Measurements from ENCODE around the gene MEX3D.
"Not testable (repeated sequence)": the region's sequence is repeated elsewhere in the genome, so short reads cannot be mapped to it uniquely, and the experiment has no call there.

The MEX3D gene

DNA sequence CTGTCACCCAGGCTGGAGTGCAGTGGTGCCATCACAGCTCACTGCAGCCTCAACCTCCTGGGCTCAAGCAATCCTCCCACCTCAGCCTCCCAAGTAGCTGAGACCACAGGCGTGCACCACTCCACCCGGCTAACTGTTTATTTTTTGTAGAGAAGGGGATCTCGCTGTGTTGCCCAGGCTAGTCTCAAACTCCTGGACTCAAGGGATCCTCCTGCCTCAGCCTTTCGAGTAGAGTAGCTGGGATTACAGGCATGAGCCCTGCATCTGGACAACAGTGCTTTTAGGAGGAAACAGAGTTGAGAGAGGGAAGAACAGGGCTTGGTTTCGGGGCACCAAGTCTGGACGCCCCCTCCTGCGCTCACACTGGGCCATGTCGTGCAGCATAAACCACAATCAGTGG is 48.3 kb downstream of the MEX3D start:
- not testable (repeated sequence) for DNase-seq (ENCODE audit: low read depth in 2 of 2)

DNA sequence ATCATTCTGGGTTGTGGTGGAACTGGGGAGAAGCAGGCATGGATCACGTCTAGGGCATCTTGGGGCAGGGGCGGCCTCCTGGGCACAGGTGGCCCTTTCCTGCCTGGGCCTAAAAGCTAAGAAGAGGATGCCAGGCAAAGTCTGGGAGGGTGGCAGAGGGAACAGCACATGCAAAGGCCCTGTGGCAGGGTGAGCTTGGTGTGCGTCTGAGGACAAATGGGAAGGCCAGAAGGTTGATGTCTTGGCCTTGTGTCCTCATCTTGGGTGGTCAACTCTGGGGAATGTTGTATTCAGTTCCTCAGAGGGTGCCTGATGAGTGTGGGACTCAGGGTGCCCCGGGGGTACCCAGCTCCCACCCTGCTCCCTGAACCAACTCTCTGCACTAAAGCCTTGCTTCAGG is 49.7 kb downstream of the MEX3D start:
- no peak for DNase-seq (ENCODE audit: low read depth in 2 of 2)

DNA sequence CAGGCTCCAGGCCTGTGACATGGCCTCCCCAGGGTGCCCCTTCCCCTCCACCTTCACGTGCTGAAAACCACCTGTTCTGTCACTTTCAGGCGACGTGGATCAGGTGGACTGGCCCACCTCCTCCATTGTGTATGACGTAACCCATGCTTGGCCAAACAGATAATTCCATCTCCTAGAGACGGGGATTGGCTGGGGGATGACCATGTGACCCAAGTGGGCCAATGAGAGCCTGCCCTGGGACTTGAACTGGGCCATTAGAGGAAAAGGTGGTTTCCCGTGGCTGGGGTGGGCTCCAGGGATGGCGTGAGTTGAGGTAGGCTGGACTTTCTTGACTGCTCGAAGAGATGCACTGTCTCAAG is 51.8 kb downstream of the MEX3D start:
- DNase-seq (ENCODE audit: low read depth in 2 of 2), result no peak

DNA sequence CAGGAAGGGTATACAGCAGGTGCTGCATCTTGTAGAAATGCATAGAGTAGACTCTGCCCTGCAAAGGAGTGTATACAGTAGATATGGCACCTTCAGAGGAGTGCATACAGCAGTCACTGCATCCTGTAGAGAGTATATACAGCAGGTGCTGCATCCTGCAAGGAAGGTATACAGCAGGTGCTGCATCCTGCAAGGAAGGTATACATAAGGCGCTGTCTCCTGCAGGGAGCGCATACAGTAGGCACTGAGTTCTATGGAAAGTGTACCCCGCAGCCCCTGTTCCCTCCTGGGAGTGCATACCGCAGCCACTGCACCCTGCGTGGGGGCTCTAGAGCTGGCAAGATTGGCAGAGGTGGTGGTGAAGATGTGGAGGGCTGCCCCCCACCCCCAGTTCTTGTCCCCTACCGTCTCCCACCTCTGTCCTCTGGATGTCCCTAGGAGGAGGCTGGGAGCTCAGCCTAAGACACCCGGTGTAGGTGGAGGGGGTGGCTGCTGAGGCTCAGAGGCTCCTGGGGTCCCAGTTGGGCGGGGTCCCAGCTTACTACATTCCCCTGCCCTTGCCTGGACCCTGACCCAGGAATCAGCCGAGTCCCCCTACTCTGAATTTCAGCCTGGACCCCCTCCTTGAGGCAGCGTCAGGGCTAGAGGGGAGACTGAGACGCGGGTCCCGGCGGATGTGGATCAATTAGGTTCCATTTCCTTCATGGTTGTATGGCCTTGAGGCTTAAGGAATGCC is 53.0 kb downstream of the MEX3D start:
- no peak for DNase-seq (ENCODE audit: low read depth in 2 of 2)

DNA sequence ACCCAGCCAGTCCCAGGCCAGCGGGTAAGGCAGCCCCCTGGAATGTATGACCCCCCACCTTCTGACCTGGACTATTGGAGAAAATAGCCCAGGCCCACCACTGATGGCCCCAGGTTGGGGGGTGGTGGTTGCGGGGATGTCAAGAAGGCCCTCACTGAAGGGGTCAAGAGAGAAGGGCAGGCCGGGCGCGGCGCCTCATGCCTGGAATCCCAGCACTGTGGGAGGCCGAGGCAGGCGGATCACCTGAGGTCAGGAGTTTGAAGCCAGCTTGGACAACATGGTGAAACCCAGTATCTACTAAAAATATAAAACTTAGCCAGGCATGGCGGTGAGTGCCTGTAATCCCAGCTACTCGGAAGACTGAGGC is 53.8 kb downstream of the MEX3D start:
- DNase-seq (ENCODE audit: low read depth in 2 of 2), result no peak

DNA sequence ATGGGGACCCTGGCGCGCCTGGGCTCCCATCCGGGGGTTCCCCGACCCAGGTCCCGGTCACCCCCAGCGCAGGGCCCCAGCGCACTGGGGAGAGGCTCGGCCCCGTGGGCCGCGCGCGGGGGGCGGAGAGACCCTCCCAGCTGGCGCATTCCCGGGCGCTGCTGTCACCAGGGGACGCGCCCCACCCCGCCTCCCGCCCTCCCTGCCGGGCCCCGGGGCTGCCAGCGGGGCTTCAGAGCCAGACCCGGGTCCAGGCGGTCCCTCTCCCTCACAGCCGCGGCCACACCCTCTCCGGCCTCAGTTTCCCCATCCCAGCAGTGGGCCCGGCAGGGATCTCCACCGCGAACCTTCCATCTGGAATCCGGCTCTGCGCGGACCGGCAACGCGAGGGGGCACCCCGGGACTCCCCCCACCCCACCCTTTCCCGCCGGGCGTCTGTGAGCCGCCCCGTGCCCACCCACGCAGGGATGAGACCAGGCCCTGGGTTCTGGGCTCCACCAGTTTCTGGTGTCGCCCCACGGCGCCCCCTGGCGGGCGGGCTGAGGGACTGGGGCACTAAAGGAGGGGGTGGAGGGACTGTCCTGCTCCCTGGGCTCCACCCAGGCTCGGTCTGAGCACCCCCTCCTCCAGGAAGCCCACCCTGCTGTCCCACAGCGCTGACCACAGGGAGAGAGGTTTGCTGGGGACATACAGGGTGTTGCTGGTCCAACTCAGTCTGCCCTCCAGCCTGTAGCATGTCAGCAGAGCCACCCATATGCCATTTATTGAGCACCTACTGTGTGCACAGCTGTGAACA is 54.4 kb downstream of the MEX3D start:
- DNase-seq (ENCODE audit: low read depth in 2 of 2), result peak; percentile 65 to 74

DNA sequence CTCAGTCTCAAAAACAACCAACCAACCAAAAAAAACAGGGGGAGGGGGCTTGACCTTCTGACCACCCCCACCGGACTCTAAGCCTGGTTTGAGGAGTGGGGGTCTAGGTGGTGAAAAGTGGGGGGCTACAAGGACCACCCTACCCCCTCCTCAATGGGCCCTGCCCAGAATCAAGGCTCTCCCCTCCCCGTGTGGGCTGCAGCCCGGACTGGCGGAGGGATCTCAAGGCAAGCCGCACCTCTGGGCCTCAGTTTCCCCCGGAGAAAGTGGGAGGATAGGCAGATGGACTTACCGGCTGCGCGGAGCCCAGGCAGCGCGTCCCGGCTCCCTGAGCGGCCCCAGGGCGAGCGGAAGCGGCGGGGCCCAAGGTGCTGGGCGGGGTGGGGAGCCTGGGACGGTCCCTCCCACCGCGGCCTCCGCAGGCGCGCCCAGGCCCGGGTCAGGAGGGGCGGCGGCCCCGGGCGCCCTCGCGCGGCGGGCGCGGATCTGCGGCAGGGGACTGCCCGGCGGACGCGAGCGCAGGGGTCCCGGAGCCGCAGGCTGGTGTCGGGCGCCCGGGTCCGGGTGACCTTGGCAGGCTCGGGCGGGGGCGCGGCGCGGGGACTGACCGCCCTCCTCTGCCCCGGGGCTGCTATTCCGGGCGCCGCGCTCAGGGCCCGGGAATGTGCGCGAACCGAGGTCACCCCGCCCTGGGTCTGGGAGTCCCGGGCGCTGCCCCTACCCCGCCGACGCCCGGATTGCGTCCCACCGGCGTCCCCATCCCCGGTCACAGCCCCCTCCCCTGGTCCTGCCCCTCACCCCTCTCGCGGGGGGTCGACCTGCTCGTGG is 55.2 kb downstream of the MEX3D start, which contains the start of gene ADAMTSL5:
Gene ADAMTSL5, minus strand, starts transcription at position 349 of the 828 bp plus-strand sequence. CDS start 2,076 bp downstream, outside the sequence.
- peak; percentile 52 to 75 for DNase-seq (ENCODE audit: low read depth in 2 of 2)

DNA sequence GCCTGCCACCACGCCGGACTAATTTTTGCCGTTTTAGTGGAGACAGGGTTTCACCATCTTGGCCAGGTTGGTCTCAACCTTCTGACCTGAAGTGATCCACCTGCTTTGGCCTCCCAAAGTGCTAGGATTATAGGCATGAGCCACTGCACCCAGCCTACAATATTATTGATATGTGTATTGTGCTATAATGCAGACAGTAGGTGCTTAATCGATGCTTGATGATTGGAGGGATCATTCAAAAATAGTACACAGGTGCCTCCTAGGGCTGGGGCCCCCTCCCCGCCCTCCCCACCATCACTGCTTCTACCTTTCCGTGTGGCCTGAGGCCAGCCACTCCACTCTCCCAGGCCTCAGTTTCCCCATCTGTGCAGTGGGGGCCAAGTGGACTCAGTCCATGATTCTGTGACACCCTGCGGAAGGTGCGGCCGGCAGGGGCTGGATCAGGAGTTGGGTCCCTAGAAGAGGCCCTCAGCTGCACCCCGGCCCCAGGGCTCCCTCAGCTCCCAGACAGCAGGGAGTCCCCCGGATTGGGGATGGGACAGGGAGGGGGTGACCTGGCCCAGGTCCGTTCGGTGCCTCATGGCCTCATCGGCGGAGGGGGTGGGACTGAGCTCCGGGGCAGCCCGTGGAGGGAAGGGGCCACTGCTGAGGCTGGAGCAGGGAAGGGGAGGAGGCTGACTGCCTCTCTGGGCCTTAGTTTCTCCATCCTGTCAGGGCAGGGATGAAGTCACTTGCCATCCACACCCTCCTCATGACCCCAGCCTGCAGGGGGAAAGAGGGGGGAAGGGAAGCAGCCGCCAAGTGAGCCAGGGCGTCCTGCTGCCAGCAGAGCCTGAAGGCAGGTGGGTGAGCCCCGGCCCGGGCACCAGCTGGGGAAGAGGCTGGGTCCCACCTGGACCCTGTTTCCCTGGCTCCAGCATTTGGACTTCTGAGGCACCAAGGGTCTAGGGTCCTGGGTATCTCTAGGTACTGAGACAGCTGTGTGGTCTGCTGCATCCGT is 56.5 kb downstream of the MEX3D start:
- no peak for DNase-seq (ENCODE audit: low read depth in 2 of 2)

DNA sequence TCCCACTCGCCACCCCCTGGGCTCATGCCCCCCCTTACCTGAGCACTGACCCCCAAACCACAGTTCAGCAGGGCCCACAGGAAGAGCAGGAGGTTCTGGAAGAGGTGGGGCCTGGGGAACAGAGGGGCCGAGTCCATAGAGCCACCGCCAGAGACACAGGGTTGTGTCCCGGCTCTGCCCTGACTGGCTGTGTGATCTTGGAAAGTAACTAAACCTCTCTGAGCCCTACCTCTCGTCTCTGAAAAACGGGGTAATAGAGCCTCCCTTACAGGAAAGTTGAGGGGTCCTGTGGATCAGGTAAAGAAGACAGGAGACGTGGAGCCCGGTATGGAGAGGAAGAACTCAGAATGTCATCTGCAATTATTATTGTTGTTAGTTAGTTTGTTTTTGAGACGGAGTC is 57.3 kb downstream of the MEX3D start:
- DNase-seq (ENCODE audit: low read depth in 2 of 2), result no peak

DNA sequence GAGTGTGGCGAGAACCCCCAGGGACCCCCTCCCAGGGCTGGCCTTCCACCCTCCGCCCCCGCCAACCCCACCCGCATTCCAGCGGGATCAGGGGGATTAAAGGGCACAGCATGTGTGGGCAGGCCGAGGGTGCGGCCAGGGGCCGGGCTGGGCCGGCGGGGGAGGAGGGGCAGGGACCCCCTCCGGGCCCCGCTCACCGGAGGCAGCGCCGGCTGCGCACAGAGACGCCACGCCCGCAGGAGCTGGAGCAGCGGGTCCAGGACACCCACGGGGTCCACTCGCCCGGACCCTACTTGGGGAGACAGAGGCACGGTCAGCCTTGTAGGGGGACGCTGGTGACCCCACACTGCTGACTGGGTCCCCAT is 57.7 kb downstream of the MEX3D start:
- DNase-seq (ENCODE audit: low read depth in 2 of 2), result no peak

DNA sequence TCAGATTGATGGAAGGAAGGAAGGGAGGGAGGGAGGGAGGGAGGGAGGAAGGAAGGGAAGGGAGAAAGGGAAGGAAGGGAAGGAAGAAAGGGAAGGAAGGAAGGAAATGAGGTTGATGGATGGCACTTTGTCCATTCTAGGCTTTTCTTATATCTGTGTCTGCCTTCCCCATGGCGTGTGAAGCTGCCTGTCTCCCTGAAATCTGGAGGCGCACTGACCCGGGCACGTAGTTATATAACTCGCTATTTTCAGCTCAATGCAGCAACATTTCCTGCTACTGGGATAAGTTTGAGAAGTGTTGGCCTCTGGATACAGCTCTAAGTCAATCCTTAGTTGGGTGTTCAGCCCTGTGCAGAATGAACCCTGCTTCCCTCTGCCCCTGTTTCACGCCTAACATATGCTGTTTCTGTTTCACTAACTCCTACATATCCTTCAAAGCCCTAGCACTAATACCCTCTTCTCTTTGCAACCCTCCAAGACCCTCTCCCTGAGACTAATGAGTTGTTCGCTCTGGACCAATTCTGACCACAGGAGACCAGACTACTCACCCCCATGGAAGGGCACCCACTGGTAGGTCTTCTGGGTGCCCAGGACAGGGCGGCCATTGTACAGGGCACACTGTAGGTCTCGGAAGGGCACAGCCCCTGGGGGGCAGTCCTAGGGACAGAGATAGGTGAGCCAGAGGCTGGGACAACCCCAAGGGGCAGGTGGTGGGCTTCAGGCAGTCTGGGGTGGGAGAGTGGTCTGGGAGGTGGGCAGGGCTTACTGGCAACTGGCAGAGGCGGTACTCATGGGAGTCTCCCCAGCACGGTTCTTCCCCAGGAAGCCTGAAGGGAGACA is 58.3 kb downstream of the MEX3D start:
- DNase-seq (ENCODE audit: low read depth in 2 of 2), result no peak

DNA sequence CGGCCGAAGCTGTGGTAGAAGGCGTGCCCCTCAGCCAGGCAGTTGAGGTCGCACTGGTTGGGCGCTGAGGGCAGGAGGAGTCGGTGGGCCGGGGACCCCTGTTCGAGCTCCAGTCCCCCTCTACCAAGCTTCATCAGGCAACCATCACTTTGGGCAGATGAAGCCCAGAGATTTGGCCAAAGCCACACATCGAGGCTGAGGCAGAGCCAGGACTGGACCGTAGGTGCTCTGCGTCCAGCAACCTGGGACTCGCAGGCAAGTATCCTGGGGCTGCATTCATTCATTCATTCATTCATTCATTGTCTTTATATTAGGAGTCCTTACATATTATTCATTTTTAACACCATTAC is 59.6 kb downstream of the MEX3D start:
- no peak for DNase-seq (ENCODE audit: low read depth in 2 of 2)

DNA sequence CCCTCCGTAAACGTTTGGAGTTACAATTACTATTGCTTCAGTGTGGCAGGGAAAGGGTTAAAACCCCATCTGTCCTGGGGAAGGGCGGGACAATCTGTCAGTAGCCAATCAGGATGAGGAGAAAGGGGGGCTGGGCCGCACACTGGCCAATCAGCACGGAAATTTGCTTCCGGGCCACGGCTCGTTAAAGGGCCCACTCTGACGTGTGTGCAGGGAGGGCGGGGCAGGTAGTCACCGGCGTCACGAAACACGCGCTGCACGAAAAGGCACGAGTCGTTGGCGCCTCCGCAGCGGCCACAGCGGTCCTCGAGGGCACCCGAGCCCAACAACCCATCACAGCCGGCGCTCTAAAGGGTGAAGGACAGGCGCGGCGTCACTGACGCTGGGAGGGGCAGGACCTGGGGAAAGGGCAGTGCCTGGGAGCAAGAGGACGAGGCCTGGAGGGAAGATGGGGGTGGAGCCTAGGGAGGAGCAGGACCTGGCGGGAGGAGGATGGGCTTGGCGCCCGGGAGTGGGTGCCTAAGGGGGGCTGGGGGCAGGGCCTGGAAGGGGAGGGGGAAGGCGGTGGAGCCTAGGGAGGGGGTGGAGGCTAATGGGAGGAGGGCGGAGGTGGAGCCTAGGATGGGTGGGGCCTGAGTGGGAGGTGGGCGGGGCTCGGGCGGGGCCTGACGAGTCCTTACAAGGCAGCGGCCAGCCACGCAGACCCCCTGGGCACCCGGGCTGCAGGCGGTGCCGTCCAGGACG is 60.2 kb downstream of the MEX3D start:
- peak; percentile 85 to 89 for DNase-seq (ENCODE audit: low read depth in 2 of 2)

DNA sequence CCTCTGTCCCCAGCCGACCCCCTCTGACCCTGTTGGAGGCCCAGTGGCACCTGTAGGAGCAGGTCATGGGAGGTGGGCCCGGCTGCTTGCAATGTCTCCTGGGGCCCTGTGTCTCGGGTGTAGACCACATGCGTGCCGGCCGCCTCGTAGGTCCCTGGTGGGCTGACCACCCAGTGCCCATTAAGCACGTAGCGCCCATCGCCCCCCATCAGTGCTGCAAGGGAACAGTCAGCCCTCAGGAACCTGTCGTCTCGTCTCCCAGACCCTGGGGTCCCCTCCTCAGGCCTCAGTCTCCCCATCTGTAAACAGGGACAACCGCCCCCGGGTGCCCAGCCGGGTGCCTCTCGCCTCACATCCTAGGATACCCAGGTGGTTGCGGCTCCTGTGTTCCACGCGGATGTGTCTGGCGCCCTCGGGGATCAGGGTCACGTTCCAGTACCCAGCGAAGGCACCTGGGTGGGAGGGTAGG is 60.9 kb downstream of the MEX3D start:
- no peak for DNase-seq (ENCODE audit: low read depth in 2 of 2)

DNA sequence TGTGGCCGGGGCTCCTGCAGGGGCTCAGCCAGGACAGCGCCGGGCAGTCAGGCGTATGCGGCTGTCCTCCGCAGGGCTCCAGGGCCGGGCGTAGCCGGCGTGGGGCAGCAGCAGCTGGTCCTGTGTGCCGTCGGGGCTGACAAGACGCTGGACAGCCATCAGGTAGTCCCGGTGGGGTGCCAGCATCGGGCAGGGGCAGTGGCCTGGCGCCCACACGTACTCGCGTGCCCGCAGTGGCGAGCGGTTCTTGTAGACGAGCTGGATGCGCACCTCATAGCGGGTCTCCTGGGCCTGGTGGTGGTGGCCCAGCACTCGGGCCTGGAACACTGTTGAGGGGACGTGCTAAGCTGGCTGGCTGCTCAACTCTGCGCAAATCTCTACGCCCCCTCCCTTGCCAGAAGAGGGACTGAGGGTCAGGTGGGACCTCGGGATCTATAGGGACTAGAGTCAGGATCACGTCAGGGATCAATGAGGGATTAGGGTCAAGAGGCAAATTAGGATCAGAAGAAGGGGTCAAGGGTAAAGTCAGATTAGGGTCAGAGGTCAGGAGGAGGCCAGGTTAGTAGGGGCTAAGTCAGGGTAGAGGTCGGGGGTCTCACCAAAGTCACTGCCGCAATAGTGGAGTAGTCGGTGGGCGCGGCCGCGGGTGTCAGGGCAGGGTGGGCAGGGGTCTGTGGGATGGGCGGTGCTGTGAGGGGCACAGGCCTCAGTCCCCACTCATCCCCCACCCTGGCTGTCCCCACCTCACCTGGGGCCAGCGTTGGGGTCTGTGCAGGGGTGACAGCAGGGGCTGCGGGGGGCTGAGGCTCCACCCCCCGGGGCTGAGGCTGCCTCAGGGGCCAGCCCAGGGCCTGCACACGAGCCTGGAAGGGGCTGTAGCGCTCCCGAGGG is 61.9 kb downstream of the MEX3D start:
- no peak for DNase-seq (ENCODE audit: low read depth in 2 of 2)

DNA sequence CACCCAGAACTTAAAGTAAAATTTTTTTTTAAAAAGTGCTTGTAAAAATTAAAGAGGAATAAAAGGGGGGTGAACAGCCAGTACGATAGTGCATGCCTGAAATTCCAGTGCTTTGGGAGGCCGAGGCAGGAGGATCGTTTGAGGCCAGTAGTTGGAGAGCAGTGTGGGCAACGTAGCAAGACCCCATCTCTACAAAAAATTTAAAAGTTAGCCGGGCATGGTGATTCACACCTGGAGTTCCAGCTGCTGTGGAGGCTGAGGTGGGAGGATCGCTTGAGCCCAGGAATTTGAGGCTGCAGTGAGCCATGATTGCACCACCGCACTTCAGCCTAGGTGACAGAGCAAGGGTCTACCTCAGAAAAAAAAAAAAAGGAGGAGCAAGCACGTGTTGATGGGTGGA is 63.1 kb downstream of the MEX3D start:
- no peak for DNase-seq (ENCODE audit: low read depth in 2 of 2)
